Measurements from ENCODE around the gene BHLHA15.

BHLHA15 gene

DNA sequence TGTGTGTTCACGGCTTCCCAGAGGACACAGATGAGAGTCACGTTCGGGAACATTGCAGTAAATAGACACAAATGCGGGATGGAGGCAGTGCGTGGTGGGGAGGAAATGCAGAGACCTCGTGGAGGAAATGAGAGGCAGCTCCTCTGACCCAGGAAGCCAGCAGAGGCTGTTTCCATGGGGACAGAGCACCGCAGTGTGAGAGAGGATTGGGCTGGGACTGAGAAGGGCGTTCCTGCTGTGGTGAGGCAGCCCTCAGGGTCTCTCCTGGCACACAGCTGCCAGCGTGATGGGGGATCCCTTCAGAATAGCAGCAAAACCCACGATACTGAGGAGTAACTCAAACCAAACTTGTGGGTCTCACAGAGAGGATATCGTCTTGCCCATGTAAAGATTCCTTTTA lies 21.7 kb upstream of the BHLHA15 start:
- no peak overlapping the region for H3K4me3 ChIP-seq (ENCODE audit: low read depth, low read length)
- no peaks in the 10 kb centered on the region for H3K27me3 ChIP-seq (ENCODE audit: insufficient read depth, low read length)
- H3K36me3 ChIP-seq (ENCODE audit: insufficient read depth, low read length): peaks cover 8% of the 10 kb centered on the region; the same call in 1 of the 2 replicates

DNA sequence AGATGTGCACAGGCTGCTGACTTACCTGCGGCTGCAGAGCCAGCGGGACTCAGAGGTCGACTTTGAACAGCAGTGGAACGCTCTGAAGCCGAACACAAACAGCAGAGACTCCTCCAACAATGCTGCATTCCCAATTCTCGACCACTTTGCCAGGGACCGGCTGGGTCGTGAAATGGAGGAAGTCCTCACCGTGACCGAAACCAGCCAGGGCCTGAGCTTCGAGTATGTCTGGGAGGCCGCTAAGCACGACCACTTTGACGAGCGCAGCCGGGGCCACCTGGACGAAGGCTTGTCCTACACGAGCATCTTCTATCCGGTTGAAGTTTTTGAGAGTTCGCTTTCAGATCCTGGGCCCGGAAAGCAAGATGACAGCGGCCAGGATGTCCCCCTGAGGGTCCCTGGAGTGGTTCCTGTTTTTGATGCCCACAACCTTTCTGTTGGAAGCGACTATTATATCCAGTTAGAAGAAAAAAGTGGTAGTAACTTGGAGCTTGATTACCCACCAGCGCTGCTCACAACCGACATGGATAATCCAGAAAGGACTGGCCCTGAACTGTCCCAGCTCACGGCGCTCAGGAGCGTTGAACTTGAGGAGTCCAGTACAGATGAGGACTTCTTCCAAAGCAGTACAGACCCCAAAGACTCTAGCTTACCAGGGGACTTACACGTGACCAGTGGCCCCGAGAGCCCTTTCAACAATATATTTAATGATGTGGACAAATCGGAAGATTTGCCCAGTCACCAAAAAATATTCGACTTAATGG lies 19.4 kb upstream of the BHLHA15 start:
- no peak overlapping the region for H3K4me3 ChIP-seq (ENCODE audit: low read depth, low read length)
- no peaks in the 10 kb centered on the region for H3K4me1 ChIP-seq (ENCODE audit: control insufficient read depth, insufficient read depth, low read length, unreplicated experiment)
- H3K27ac ChIP-seq (ENCODE audit: low read depth, low read length): no peak overlapping the region
- H2AFZ ChIP-seq (ENCODE audit: low read length, unreplicated experiment): no peak overlapping the region
- no peaks in the 10 kb centered on the region for H3K27me3 ChIP-seq (ENCODE audit: insufficient read depth, low read length)
- H3K79me2 ChIP-seq (ENCODE audit: control insufficient read depth, insufficient read depth, low read length, unreplicated experiment): no peaks in the 10 kb centered on the region
- peaks cover 8% of the 10 kb centered on the region; the same call in 1 of the 2 replicates for H3K36me3 ChIP-seq (ENCODE audit: insufficient read depth, low read length)

More for the DNA sequence above, 21.7 kb upstream of the BHLHA15 start:
- H3K79me2 ChIP-seq (ENCODE audit: control insufficient read depth, insufficient read depth, low read length, unreplicated experiment): no peaks in the 10 kb centered on the region
- H3K4me1 ChIP-seq (ENCODE audit: control insufficient read depth, insufficient read depth, low read length, unreplicated experiment): peaks cover 12% of the 10 kb centered on the region
- no peak overlapping the region for H3K27ac ChIP-seq (ENCODE audit: low read depth, low read length)
- no peak overlapping the region for H2AFZ ChIP-seq (ENCODE audit: low read length, unreplicated experiment)

DNA sequence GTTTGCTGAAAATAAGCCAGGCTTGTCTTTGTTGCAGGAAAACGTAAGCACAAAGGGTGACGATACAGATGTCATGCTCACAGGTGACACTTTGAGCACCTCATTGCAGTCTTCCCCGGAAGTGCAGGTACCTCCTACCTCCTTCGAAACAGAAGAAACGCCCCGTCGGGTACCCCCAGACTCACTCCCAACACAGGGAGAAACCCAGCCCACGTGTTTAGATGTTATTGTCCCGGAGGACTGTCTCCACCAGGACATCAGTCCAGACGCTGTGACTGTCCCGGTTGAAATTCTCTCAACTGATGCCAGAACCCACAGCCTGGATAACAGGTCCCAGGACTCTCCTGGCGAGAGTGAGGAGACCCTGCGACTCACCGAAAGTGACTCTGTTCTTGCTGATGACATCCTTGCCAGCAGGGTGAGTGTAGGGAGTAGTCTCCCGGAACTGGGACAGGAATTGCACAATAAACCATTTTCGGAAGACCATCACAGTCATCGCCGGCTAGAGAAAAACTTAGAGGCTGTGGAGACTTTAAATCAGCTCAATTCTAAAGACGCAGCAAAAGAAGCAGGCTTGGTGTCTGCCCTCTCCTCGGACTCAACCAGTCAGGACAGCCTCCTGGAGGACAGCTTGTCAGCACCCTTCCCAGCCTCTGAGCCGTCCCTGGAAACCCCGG lies 18.3 kb upstream of the BHLHA15 start:
- H3K4me3 ChIP-seq (ENCODE audit: low read depth, low read length): no peak overlapping the region
- H3K36me3 ChIP-seq (ENCODE audit: insufficient read depth, low read length): peaks cover 8% of the 10 kb centered on the region; the same call in 1 of the 2 replicates
- H3K4me1 ChIP-seq (ENCODE audit: control insufficient read depth, insufficient read depth, low read length, unreplicated experiment): no peaks in the 10 kb centered on the region
- no peak overlapping the region for H3K27ac ChIP-seq (ENCODE audit: low read depth, low read length)
- H2AFZ ChIP-seq (ENCODE audit: low read length, unreplicated experiment): no peak overlapping the region
- no peaks in the 10 kb centered on the region for H3K79me2 ChIP-seq (ENCODE audit: control insufficient read depth, insufficient read depth, low read length, unreplicated experiment)
- no peaks in the 10 kb centered on the region for H3K27me3 ChIP-seq (ENCODE audit: insufficient read depth, low read length)

DNA sequence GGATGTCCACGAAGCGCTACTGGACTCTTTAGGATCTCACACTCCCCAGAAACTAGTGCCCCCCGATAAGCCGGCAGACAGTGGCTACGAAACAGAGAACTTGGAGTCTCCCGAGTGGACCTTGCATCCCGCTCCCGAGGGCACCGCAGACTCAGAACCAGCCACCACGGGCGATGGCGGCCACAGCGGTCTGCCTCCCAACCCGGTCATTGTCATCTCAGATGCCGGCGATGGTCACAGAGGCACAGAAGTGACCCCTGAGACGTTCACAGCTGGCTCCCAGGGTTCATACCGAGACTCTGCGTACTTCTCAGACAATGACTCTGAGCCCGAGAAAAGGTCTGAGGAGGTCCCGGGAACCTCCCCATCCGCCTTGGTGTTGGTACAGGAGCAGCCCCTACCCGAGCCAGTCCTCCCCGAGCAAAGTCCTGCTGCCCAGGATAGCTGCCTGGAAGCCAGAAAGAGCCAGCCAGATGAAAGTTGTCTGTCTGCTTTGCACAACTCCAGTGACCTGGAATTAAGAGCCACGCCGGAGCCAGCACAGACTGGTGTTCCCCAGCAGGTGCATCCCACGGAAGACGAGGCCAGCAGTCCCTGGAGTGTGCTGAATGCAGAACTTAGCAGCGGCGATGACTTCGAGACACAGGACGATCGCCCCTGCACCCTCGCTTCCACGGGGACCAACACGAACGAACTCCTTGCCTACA lies 17.6 kb upstream of the BHLHA15 start:
- H3K79me2 ChIP-seq (ENCODE audit: control insufficient read depth, insufficient read depth, low read length, unreplicated experiment): no peaks in the 10 kb centered on the region
- H2AFZ ChIP-seq (ENCODE audit: low read length, unreplicated experiment): no peak overlapping the region
- no peak overlapping the region for H3K4me3 ChIP-seq (ENCODE audit: low read depth, low read length)
- H3K4me1 ChIP-seq (ENCODE audit: control insufficient read depth, insufficient read depth, low read length, unreplicated experiment): no peaks in the 10 kb centered on the region
- peaks cover 8% of the 10 kb centered on the region; the same call in 1 of the 2 replicates for H3K36me3 ChIP-seq (ENCODE audit: insufficient read depth, low read length)
- no peak overlapping the region for H3K27ac ChIP-seq (ENCODE audit: low read depth, low read length)
- no peaks in the 10 kb centered on the region for H3K27me3 ChIP-seq (ENCODE audit: insufficient read depth, low read length)

DNA sequence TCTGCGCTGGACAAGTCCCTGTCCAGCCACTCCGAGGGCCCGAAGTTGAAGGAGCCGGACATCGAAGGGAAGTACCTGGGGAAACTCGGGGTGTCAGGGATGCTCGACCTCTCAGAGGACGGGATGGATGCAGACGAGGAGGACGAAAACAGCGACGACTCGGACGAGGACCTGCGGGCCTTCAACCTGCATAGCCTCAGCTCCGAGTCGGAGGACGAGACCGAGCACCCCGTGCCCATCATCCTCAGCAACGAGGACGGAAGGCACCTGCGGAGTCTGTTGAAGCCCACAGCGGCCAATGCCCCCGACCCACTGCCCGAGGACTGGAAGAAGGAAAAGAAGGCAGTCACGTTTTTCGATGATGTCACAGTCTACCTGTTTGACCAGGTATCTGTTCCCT lies 17.1 kb upstream of the BHLHA15 start:
- no peaks in the 10 kb centered on the region for H3K27me3 ChIP-seq (ENCODE audit: insufficient read depth, low read length)
- no peaks in the 10 kb centered on the region for H3K4me1 ChIP-seq (ENCODE audit: control insufficient read depth, insufficient read depth, low read length, unreplicated experiment)
- H3K4me3 ChIP-seq (ENCODE audit: low read depth, low read length): no peak overlapping the region
- peaks cover 8% of the 10 kb centered on the region; the same call in 1 of the 2 replicates for H3K36me3 ChIP-seq (ENCODE audit: insufficient read depth, low read length)
- H3K79me2 ChIP-seq (ENCODE audit: control insufficient read depth, insufficient read depth, low read length, unreplicated experiment): no peaks in the 10 kb centered on the region
- no peak overlapping the region for H3K27ac ChIP-seq (ENCODE audit: low read depth, low read length)
- H2AFZ ChIP-seq (ENCODE audit: low read length, unreplicated experiment): no peak overlapping the region

DNA sequence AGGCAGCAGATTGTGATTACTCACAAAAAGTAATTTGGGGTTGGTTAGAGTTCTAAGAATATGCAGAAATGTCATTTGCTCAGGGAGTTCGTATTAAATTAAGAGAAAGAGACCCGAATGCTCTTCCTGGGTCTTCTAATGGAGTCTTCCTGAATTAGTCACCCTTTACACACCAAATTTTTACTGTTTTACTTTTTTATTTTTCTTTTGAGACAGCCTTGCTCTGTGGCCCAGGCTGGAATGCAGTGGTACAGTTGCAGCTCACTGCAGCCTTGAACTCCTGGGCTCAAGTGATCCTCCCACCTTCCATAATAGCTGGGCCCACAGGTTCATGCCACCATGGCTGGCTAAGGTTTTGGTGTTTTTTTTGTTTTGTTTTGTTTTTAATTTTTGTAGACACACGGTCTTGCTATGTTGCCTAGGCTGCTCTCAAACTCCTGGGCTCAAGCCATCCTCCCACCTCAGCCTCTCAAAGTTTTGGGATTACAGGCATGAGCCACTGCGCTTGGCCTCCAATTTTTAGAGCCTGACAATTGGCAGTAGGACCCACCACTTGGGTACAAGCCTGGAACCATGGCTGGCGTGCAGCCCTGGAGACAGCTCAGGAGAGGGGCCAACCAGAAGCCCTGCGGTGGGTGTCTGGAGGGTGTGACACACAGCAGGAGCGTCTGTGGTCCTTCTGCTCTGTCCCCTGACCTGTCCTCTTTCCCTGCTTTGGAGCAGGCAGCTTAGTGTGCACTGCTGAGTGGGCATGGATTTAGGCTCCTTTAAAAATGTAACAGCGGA lies 16.4 kb upstream of the BHLHA15 start:
- Histone ChIP-seq H3K4me3 (ENCODE audit: low read depth, low read length) (no peak overlapping the region), H3K36me3 (ENCODE audit: insufficient read depth, low read length) (peaks cover 9% of the 10 kb centered on the region; the same call in 1 of the 2 replicates), H3K27ac (ENCODE audit: low read depth, low read length) (no peak overlapping the region), H3K4me1 (ENCODE audit: control insufficient read depth, insufficient read depth, low read length, unreplicated experiment) (no peaks in the 10 kb centered on the region), H2AFZ (ENCODE audit: low read length, unreplicated experiment) (no peak overlapping the region), H3K27me3 (ENCODE audit: insufficient read depth, low read length) (no peaks in the 10 kb centered on the region), H3K79me2 (ENCODE audit: control insufficient read depth, insufficient read depth, low read length, unreplicated experiment) (no peaks in the 10 kb centered on the region)

DNA sequence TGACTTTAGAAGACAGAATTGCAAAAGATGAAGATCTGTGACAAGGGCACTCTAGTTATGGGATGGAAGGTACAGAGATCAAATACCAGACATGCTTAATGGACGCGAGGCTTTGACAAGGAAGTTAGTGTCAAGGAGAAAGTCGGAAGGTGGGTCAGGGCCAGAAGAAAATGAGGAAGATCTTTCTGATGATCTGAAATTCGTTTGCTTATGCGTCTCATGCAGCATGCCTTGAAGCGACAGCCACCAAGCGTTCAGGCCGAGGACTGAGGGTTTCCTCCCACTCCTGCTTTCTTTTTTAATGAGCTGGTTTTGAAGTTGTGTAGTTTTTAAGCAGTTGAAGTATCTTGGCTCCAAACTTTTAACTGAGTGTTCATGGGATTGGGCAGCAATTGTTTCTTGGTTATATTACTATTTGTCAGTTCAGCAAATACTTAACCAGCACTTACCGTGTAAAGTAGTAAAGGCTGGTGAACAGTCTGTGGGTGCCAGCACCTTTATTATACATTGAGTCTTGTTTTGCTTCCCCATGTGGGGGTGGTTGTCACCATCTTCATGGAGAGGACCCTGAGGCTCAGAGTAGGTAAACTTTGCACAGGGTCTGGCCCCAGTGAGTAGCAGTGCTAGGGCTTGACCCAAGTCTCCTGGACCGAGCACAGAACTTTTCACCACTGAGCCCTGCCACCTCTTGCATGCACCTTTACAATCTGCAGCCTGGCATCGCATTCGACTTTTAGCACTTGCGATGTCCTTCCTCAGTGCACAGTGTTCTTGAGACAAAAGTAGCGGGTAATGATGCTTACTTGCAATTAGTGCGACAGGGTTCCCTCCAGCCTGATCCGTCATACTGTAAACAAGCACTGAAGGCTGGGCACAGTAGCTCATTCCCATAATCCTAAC lies 14.3 kb upstream of the BHLHA15 start:
- no peak overlapping the region for H3K27ac ChIP-seq (ENCODE audit: low read depth, low read length)
- H3K4me3 ChIP-seq (ENCODE audit: low read depth, low read length): no peak overlapping the region
- no peak overlapping the region for H2AFZ ChIP-seq (ENCODE audit: low read length, unreplicated experiment)
- H3K79me2 ChIP-seq (ENCODE audit: control insufficient read depth, insufficient read depth, low read length, unreplicated experiment): no peaks in the 10 kb centered on the region
- 0 out of 2 replicates have a peak, but pooled peaks cover 6% of the 10 kb centered on the region for H3K36me3 ChIP-seq (ENCODE audit: insufficient read depth, low read length)
- no peaks in the 10 kb centered on the region for H3K27me3 ChIP-seq (ENCODE audit: insufficient read depth, low read length)
- H3K4me1 ChIP-seq (ENCODE audit: control insufficient read depth, insufficient read depth, low read length, unreplicated experiment): no peaks in the 10 kb centered on the region

DNA sequence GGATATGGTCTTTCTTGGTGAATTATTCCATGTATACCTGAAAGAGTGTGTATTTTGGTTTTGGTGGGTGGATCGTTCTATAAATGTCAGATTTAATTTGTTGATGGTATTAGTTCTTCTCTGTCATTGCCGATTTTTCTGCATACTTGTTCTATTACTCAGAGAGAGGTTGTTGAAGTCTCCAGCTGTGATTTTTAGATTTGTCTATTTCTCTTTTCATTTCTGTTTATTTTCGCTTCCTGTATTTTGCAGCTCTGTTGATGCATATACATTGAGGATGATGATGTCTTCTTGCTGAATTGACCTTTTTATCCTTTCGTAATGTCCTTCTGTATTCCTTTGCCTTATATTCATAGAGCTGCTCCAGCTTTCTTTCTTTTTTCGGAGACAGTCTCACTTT lies 12.1 kb upstream of the BHLHA15 start:
- no peak overlapping the region for H3K4me3 ChIP-seq (ENCODE audit: low read depth, low read length)
- H3K27me3 ChIP-seq (ENCODE audit: insufficient read depth, low read length): no peaks in the 10 kb centered on the region
- no peaks in the 10 kb centered on the region for H3K4me1 ChIP-seq (ENCODE audit: control insufficient read depth, insufficient read depth, low read length, unreplicated experiment)
- peaks cover 3% of the 10 kb centered on the region for H3K79me2 ChIP-seq (ENCODE audit: control insufficient read depth, insufficient read depth, low read length, unreplicated experiment)
- H2AFZ ChIP-seq (ENCODE audit: low read length, unreplicated experiment): no peak overlapping the region
- H3K27ac ChIP-seq (ENCODE audit: low read depth, low read length): no peak overlapping the region
- 0 out of 2 replicates have a peak, but pooled peaks cover 6% of the 10 kb centered on the region for H3K36me3 ChIP-seq (ENCODE audit: insufficient read depth, low read length)

DNA sequence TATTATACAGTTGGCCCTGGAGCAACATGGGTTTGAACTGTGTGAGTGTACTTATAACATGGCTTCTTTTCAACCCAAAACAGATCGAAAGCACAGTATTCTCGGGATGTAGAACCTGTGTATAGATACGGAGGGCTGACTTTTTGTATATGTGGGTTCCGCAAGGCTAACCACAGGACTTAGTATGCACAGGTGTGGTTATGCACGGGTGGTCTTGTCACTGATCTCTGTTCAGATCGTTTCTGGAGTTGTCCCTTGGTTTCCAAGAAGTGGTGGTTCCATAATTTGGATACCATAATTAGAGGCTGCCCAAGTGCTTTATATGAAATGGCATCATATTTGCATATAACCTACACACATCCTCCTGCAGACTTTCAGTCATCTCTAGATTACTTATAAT lies 10.9 kb upstream of the BHLHA15 start:
- no peak overlapping the region for H3K4me3 ChIP-seq (ENCODE audit: low read depth, low read length)

More for the DNA sequence above, 10.9 kb upstream of the BHLHA15 start:
- Histone ChIP-seq H3K4me1 (ENCODE audit: control insufficient read depth, insufficient read depth, low read length, unreplicated experiment) (no peaks in the 10 kb centered on the region), H3K27me3 (ENCODE audit: insufficient read depth, low read length) (no peaks in the 10 kb centered on the region), H2AFZ (ENCODE audit: low read length, unreplicated experiment) (no peak overlapping the region), H3K36me3 (ENCODE audit: insufficient read depth, low read length) (0 out of 2 replicates have a peak, but pooled peaks cover 6% of the 10 kb centered on the region), H3K79me2 (ENCODE audit: control insufficient read depth, insufficient read depth, low read length, unreplicated experiment) (peaks cover 3% of the 10 kb centered on the region), H3K27ac (ENCODE audit: low read depth, low read length) (no peak overlapping the region)

All from ACC112 (cell line).